ENCODE data around the gene UXS1.
A peak's percentile ranks its signal among the peaks of the same experiment; 100 is the strongest.

The UXS1 gene

DNA sequence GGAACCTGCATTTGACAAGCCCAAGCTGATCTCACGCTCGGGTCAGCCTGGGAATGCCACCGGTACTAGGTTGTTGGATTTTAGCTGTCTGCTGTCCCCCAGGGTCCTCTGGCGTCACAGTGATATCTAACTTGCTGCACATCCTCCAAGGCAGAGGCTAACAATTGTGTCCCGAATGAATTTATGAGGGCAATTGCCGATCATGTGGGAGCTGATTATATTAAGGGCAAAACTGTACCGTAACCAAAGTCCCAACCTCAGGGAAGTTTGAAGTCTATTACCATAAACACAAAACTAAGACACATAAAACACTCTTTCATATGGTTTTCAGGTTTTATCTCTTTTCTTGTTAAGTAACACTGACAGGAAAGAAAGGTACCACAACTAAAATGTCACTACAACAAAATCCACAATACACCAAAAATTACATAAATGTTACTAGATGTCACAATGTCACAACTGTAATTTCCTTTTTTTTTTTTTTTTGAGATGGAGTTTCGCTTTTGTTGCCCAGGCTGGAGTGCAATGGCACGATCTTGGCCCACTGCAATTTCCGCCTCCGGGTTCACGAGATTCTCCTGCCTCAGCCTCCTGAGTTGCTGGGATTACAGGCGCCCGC is 6.7 kb downstream of the UXS1 start:
- no peak for DNase-seq

DNA sequence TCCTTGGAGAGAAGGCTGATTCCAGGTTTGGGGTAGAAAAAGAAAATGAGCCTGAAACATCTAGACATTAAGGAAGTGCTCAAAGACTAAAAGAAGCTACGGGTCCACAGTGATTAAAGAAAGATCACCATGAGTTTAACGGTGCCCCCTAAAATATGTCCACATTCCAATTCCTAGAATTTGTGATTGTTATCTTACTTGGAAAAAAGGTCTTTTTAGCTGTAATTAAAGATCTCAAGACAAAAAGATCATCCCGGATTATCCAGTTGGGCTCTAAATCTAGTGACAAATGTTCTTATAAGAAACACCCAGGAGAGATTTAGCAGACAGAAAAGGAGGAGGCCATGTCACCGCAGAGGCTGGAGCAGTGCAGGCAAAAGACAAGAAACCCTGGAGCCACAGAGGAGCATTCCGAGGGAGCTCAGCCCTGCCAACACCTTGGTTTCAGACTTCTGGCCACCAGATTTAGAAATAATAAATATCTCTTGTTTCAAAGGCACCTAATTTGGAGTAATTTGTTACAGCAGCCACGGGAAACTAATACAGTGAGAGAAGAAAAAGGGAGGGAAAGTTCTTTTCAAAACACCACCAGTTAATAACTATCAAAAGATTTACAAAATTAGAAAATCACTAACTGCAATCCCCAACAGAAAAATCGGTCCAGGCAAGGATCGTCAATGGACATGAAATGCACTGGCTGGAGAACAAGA is 8.5 kb downstream of the UXS1 start:
- DNase-seq = no peak

DNA sequence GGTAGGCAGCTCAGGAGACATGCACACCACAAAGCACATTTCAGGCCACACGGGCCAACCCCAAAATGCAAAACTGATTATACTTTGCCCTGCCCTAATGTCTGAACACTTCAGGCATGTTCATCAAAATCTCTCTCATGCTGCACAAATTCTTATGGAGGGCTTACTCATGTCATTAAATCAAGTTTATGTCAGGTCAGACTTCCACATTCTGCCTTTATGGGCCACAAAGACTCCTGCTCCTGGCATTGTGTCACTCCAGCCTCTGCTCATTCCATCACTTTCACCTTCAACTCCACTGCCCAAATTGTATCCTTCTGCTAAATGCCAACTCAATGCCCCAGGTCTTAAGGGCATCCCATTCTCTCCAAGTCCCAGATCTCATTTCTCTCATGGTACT is 9.2 kb downstream of the UXS1 start:
- no peak for DNase-seq

DNA sequence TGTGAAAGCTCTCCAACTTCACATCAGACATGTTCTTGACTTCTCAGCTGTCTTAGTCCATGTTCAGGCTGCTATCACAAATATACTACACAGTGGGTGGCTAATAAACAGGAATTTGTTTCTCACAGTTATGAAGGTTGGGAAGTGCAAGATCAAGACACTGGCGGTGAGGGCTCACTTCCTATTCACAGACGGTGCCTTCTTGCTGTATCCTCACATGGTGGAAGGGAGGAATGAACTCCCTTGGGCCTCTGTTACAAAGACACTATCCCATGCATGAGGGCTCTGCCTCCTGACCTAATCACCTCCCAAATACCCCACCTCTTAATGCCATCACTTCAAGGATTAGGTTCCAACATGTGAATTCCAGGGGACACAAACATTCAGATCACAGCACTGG is 9.7 kb downstream of the UXS1 start:
- DNase-seq = no peak

DNA sequence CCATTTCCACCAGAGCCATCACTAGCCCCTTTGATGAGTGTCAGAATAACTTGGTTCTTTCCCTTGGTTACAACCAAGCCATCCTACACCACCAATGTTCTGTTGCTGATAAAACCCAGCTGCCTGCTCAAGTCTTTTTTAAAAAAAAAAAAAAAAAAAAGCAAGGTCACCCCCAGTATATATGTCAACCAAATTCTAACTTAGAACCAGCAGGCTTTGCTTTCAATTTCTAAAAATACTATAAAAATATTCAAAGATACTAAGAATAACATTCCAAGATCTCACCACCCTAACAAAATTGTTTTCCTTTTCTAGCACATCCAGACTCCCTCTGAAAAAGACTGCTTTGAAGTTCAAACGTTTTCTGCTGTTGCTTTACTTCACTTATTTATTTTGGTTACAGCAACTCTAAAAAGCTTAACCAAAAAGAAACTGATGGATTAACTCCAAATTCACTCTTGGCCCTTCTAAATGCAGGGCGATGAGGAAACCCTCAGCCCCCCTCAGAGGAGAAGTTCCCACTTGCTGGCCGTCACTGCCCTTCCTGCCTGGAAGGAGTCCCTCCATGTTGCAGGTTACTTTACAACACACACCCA is 10.9 kb downstream of the UXS1 start:
- no peak for DNase-seq

DNA sequence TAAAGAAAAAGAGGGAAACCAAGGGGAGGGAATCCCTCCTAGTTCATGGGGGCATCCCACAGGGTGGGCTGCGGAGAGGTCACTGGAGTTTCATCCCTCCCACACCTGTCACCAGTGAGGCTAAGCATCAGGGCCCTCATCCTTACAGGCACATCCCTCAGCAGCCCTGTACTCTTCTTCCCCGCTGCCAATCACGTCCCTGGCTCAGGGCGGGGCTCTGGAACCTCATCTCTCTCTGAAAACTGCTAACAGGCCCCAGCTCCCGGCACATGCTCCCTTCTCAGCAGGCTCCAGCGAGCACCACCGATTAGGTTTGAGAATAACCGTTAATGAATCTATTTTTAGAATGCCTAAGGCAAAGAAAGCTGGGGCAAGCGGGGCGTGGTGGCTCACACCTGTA is 13.0 kb downstream of the UXS1 start:
- DNase-seq = no peak

DNA sequence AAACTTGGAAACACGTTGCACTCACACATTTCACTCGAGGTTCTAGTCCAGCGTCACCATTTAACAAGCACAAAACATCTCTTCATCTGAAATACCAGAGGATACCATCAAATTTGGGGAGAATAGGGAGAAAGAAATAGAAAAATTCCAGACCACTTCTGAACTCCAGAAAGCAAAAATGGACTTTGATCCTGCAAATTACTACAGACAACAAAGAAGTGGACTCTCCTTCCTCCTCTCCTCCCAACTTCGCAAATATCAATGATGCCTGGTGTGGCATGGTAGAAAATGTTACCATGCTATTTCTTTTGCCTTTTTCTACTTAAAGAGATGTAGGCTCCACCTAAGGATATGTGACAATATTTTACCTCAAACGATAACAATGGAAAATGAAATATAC is 13.5 kb downstream of the UXS1 start:
- DNase-seq = no peak

DNA sequence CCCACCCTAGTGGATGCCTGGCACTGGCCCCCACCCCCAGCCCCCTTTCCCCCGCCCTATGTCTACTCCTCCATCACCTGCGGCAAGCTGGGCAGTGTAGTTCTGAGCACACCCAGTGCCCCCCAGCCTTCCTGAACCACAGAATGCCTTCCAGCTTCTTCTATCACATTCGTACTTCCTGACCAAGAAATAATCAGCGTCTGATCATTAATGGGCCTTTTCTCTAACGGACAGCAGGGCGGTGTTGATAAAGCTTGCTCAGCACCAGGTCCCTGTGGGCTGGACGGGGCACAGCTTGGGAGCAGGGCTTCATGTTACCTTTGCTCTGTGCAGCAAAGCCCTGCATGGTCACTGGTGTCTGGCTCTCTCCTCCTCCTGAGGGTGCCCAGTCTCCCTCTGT is 15.4 kb downstream of the UXS1 start:
- no peak for DNase-seq

DNA sequence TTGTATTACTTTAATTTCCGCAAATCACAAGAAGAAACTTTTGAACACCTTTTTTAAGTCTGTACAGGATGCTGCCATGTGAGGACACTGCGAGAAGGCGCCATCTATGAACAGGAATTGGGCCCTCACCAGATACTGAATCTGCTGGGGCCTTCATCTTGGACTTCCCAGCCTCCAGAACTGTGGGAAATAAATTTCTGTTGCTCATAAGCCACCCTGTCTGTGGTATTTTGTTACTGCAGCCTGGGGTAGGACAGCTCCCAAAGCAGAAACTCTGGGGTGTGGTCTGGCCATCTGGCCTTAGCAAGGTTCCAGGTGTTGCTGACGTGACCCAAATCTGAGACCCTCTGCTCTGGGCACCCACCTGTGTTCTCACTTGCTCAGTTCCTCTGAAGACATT is 16.5 kb downstream of the UXS1 start:
- DNase-seq = no peak

DNA sequence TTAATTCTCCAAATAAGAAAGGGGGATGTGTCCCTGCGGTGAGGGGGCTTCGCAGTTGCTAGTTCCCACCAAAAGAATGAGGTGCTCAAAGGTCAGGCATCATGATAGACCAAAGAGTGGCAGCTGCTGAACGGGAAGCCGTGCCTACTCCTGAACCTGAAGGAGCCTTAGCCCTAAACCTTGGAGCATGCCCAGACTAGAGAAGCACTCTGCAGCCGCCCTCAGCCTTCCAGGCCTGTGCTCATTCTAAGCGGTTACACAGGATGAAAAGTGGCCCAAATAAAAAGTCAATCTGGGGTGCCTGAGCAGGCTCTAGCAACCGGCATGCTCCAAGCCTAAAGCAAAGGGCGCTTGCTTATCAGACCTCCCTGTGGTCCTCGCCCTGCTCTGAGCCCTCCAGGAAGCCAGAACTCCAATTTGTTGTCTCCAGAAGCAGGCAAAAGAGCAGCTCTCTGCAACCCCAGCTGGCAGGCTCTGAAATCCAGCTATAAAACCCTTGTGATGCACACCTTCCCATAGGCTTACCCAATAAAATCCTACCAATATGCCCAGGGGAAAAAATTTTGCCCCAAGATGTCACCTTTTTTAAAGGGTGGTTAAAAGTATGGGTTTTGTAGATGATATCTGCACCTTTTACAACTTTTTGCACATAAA is 17.5 kb downstream of the UXS1 start:
- DNase-seq = no peak

DNA sequence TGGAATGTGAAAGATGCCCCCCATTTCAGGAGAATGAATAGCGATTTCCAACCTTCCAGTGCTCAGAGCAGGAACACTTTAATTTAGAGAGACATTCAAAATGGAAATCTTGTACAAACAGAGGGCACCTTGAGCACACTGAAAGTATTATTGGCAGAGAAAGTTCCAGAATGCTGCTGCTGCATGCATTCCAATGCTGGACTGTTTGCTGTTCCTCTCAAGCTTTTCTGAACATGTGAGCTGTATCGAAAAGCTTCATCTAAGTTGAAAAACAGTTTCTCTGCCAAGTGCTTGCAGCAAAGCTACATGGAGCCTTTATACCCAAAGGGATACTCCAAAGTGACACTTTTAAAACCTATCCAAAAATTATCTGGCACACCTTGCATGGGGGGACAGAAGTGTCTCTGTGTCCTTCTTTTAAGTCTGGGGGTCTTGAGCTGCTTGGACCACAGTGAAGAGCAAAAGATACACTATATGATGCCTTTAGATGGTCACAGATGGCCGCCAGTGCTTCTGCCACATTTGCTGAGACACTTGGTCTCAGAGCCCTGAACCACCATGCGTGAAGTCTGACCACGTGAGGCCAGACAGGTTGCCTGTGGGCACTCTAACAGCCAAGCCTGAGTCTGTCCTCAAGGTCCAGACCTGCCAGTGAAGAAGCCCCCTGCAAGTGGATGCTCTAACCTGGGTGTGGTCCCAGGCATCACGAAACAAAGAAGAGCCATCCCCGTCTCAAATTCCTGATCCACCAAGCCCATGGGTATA is 18.8 kb downstream of the UXS1 start:
- no peak for DNase-seq

DNA sequence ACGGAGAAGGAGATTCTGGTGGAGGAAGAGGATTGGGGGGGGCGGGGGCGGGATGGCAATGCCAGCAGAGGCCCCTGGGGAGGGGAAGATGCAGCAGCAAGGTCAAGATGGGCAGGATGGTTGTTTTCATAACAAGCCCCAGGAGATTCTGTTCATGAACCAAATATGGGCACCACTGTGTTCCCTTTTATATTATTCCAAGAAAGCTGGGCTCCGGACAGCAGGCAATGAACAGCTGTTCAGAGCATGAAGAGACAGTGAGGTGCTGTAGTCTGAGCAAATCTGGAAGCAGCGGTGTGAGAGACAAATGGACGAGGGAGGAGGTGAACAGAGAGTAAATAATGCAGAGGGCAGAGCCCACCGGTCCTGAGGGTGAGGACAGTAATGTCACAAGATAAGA is 20.0 kb downstream of the UXS1 start:
- no peak for DNase-seq

DNA sequence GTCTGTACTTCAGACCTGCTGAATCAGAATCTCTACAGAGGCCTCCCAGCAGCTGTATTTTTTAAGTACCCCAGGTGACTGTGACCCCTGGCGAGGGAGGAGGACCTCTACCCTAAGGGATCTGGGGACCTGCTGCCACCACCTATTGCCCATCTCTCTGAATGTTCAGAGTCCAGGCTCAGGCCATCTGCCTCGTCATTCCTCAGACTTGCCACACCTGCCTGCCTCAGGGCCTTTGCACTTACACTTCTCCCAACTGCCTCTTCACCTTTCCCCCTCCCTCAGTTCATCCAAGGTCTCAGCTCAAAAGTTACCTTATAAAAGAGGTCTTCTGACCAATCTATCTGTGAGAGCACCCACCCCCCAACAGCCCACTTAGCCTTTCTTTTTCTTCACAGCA is 21.5 kb downstream of the UXS1 start:
- no peak for DNase-seq

DNA sequence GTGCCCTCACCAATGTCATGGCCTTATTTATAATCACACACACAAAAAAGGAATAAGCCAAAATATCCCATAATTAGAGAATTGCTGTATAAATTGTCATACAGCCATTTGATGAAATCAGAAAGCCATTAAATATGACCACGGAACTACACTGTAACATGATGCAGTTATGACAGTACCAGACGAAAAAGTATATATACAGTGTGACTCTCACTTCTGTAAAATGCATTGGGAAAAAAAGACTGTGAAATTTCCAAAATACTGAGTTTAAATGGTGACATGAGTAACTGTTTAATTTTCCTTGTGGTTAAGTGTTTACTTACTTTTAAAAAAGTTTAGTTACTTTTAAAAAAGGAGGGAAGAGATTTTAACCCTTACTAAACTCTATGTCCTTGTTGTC is 25.4 kb downstream of the UXS1 start:
- DNase-seq = no peak

DNA sequence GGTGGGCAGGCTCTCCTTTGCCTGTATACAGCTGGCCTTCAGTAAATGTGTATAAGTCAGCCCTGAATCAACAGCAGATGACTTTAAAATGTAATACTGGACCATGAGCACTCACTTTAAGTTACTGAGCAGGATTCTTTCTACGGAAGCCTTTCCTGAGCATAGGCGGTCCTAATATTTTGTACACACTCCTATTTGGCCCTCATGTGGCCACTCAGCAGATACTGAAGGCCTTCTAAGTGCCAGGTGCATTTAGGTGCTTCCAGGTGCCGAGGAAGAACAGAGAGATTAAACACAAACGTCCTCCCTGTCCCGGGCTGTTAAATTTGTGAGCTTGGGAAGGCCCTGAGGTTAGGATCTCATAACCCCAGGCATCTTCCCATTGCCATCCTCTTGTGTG is 27.0 kb downstream of the UXS1 start:
- DNase-seq = no peak

DNA sequence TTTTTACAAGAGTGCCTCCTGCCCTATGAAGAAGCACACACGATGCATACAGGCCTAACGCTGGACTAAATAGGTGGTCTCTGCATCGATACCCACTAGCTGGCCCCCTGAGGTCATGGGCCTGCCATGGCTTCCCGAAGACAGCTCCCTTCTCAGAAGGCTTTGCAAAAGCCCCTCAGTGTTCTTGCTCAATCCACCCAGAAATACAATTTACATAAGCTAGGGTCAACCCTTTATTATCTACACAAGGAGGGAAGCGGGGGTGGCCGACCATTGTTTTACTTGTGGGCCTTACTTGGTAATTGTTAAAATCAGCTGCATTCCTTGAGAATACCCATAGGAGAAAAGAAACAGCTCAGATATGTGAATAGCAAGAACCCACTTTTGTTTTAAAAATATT is 28.5 kb downstream of the UXS1 start:
- no peak for DNase-seq

DNA sequence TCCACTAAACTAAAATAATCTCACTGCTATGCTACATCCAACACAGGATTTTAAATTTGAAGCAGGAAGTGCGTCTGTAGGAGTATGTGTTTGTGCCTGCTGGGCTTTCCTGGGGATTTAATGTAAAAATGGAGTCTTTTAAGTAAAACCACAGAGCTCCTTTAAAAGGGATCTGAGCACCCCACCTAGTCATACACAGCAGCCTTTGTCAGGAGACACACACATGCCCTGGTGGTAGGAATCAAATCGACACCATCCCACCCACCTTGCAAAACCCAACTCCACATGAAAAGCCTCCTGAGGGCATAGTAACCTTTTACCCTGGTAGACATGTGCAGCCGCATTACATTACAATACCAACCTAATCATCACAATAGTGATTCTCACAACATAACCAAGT is 29.1 kb downstream of the UXS1 start:
- no peak for DNase-seq

DNA sequence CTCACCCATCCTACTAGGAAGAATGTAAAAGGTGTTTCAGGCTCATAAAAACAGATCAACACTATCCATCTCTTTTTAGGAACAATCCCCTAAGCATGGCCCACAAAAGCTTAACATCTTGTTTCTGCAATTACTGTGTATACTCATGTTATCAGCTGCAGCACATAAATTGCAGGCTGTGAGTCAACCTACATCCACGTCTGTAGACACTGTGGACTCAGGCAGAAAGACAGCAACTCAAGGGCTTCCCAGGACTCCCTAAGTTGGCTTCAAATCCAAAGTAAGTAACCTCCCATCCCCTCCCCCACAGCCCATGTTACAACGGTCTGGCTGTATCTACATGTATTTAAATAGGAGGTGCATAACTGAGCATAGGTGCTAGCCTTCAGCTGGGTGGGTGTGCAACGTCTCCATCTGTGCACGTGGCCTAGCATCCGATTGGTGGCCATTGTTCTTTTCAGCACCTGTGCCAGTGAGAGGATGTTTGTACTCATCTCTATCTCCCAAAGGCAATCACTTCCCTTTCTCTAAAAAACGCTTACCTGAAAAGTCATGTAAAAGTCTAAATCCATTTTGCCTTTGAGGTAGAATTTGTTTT is 30.1 kb downstream of the UXS1 start:
- no peak for DNase-seq

DNA sequence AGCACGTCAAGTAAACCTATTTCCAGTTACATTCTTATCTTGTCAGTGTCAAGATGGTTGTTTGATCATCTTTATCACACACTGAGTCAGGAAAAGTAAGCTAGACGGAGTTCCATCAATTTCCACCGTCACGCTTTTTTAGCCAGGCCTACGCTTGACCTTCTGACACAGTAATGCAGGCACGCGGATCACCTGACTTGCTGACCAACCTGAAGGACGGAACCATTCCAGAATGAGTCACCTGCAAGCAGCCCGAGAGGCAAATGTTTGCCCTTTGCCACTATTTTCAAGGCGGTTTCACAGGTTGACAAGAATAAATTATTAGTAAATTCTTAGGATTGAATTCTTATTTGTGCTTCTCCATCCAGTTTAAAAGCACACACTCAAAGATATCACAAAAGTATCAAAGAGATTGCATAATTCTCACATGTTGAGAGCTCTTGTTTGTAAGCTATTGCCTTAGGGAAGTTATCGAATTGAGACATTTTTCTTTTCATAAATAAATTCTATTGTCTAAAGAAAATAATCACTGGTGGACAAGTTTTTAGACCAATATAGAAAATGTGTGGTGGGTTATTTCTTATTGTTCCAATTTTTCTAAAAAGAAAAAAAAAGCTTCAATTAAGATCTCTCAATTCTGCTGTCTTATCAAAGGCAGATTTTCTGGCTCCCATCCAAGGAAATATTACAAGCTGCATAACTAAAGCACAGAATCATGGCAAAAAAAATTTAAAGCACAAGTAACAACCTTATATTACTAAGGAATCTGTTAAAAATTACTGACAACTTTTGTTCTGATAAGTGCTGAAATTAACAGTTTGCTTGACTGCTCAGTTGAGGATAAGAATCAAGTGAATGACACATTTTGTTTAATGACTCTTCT is 31.9 kb downstream of the UXS1 start:
- DNase-seq = no peak

DNA sequence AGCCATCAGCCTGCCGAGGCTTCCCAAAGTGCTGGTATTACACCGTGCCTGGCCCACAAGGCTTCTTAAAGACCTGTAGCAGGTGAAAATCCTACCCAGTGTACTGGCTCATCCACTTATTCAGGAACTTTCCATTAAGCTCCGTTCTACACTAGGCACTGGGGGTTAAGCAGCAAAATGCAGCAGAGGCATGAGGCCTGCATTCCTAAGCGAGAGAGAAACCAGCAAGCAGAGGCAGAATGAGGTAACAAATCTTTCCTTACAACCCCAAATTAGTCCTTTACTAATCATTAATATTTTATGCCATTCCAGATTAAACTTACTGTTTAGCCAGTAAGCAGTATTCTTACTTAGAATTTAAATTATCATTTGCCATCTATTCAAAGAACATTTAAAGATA is 32.8 kb downstream of the UXS1 start:
- DNase-seq = no peak

DNA sequence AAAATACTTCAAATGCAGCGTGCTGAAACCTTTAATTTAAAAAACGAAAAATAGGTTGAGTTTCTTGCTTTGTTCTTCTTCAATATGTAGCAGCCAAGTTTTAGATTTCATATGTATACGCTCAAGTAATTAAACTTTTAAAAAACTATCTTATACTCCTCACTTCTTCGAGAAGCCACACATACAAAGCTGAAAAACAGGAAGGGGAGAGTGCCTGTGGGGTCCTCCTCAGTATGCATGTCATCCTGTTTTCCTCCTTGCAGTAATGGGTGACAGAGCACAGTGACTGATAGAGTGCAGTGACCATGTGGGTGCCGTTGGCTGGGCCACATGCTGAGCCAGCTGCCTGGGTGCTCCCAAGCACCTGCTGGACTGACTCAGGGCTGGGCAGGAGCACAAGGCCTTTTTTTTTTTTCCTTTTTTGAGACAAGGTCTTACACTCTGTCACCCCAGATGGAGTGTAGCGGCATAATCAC is 33.3 kb downstream of the UXS1 start:
- peak; percentile 89 for DNase-seq
